ENCODE results near the gene PICALM.
A peak's percentile ranks its signal among the peaks of the same experiment; 100 is the strongest.

Gene PICALM

DNA sequence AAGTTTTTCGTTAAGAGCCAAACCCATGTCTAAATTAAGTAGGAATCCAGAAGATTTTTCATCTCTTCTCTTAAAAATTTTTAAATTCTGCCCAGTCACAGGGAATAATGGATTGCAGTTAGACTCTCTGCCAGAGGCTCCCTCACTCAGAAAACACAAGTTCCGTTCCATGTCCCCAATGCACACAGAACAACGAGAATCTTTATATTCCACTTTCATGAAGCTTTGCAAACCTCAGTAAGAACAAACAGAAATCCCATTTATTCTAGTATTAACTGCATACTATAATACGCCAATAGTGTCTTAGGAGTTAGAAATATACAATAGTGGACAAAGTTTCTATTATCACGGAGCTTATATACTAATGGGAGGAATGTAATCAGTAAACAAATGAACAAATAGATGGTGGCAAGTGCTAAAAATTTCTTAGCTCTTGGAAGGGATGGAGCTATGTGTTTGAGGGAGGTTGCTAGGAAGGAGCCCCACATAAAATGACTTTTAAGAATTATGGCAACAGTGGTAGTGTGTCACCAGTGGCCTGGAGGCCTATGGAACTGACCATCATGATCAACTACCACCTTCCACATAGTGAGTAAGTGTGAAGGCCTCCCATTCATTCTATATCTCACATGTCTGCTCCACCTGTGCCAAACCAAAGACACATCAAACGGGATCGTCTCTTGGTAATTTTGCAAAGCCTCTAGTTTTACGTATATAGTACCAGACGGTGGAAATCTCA is 24.9 kb downstream of the PICALM start:
- peak; percentile 25 for DNase-seq

DNA sequence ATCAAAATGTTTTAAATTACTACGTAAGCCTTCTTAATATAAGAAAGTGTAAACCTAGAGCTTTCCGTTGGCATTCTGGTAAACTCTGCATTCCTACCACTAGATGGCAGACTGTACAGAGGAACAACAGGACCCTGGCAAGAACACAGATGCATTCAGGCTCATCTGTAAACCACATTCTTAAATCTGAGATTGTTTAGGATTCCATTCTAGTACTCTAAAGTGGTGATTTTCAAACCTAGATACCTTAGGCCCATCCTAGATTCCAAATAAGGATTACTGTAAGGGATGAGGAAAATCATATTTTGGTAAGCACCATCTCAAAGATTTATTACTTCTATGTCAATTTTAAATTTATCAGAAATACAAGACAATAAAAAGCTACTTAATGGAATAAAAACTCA is 26.9 kb downstream of the PICALM start:
- peak; percentile 86 for DNase-seq

DNA sequence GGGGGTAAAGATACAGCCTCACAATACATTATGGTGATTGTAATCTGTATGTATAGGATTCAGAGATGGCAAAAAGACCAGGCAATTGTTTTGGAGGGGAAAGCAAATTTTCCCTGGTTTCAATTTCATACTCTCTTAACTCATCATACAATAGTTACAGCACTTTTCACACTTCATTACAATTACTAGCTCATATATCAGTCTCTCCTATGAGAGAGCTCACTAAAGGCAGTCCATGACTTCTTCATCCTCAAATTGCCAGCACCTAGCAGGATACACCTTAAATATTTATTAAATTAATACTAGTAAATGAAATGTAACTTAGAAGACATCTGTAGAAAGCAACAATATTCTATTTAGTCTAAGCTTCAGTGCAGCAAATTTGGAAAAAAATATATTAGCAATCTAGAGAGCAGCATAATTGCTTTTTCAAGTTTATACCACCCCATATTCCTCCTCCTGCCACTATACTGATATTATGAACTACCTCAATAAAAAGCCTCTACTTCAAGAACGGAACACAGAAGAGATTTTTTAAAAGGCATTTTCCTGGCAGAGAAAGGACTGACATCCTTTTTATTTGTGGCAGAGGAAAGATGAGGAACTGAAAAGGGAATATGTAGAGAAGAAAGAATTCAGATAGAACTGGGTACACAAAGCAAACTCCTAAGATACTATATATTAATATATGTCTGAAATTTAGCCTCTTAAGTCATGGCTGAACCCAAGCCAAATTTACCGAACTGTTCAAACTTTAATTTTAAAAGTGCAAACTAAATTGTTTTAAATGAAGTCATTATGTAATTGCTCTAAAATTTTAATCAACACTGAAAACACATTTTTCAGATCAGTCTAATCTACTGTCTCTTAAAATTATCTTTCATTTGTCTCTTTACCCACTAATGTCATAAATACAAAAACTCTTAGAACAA is 27.7 kb downstream of the PICALM start:
- no peak for DNase-seq

DNA sequence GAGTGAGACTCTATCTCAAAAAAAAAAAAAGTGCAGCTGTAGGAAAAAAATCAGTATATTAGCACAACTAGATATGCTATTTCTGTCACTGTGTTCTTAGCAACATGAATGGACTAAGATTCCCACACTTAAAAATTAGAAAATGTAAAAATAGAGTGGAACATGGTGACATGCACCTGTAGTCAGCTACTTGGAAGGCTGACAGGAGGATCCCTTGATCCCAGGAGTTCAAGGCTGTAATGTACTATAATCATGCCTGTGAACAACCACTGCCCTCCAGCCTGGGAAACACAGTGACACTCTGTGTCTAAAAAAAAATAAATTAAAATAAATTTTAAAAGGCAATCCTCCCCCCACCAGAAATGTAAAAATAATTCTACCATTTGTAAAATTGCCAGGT is 29.8 kb downstream of the PICALM start:
- DNase-seq, result no peak

DNA sequence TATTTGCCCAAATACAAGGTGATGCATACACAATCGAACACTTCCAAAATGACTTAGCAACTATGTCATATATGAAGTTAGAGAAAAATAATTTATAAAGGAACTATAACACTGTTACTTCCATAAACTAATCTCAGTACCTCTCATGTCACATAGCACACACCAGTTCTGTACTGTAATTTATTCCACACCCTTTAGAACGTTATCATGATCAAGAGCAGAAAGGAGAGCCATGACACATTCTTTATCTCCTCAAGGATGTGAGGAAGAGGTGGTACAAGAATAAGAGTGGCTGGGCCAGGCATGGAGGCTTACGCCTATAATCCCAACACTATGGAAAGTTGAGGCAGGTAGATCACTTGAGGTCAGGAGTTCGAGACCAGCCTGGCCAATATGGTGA is 31.1 kb downstream of the PICALM start:
- DNase-seq, result no peak

DNA sequence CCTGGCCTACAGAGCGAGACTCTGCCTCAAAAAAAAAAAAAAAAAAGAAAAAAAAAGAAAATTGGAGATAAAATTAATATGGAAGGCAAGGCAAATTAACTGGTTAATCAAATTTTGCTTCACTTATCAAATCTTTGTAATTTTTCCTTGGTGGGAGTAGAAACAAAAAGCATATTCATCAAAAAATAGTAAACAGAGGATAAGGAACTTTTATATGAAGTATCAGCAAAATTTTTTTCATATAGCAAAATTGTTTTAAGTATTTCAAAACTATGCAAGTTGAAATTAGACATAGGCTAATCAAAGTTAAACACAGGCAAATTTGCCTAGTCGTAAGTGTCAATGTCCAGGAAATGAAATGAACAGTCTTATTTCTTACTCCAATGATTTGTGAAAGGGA is 33.0 kb downstream of the PICALM start:
- DNase-seq, result no peak

DNA sequence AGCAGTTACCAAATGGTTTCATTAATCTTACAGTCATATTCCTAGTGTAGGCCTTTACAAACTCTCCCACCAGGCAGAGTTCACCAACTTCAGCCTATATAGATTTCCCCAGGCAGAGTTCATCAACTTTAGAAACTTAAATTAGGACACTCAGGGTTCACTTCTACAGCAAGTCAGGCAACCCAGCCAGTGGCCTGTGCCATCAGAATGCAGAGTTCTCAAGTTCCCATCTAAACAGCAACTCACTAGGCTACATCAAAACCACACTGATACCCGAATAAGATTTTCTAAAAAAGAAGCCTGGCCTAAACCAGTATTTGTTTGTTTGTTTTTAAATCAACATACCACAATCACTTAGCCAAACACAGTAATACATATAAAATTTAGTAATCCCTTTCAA is 33.7 kb downstream of the PICALM start:
- DNase-seq, result no peak

DNA sequence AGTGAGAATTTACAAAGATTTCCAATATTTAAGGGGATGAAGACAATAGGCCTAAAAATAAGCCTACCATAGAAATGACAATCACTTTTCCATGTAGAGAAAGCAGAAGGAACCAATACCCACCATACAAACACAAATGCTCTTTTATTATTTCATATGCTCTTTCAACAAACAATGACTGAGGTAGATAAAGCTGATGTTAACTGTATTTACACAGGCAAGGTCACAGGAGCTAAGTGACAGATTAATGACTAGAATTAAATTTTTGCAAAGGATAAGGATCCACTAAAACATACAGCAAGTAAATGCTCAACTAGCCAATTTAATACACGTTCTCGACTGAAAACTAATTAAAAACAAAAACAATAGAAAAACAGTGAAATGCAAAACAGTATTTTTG is 34.2 kb downstream of the PICALM start:
- no peak for DNase-seq

DNA sequence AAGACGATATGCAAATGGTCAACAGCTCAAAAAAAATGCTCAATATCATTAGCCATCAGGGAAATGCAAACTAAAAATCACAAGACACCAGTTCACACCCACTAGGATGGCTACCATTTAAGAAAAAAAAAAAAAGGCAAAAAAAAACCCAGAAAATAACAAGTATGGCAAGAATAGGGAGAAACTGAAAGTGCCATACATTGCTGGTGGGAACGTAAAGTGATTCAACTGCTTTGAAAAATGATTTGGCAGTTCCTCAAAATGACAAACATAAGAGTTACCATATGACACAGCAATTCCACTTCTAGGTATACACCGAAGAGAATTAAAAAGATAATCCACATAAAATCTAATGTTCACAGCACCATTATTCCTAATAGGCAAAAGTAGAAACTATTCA is 47.5 kb downstream of the PICALM start:
- peak; percentile 80 for DNase-seq

DNA sequence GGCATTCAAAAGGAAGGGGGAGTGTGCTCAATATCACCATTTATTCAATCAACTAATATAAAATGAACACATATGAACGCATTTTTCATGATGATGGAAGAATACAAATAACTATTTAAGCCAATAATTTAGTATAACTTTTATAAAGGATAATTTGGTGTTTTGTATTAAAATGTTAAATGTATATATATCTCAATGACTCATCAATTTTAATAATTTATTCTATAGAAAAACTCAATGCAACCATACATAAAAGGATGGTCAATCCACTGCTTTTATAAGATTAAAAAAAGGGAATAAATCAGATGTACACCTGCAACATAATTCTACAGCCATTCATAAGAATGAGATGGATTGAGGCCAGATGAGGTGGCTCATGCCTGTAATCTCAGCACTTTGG is 50.6 kb downstream of the PICALM start:
- no peak for DNase-seq

DNA sequence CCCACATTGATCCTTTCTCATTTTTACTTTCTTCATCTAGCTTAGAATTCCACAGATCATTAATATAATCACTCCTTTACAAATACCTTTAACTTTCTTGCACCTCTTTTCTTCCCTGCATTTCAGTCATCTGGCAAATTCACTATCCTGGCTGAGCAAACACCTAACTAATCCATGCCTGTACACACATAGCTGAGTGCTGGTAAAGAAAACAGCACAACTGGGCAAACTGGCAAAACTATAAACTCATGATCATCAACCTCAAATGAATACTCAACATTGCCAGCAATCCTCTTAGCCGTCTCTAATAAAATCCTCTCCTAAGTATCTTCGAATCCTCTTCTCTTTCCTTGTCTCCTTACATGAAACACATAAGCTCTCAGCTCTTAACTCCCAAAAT is 52.4 kb downstream of the PICALM start:
- DNase-seq, result no peak

DNA sequence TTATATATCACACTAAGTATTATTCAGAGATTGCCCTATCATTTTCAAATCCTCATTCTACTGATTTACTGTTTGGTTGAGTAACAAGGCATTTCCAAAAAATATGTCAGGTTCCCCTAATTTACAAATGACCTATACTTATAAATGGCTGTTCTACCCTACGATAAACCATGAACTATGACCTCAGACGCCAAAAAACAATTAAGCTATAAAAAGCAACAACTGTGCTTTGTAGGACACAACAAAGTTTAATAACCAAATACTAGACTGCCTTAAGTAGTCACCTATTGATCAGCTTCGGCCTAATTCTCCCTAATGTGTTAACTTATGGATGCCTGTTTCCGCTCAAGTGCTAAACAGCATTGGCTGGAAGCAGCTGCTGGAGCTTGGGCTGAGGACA is 53.2 kb downstream of the PICALM start:
- DNase-seq, result no peak

DNA sequence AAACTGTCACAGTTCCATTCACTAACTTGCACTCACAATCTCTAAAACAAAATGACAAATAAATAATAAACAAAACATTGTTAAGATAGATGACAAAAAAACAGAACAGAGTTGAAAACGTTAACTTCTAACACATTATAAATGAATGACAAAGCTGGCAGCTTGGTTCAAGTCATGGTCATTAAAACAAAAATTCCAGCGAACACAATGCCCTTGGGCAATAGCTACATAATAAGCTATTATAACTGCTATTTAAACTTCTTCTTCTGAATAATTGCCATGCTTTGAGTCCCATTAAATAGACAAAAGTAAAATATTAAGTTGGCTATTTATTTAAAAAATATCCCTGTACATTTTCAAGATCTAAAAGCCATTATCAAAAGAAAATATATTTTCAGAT is 54.7 kb downstream of the PICALM start:
- no peak for DNase-seq

DNA sequence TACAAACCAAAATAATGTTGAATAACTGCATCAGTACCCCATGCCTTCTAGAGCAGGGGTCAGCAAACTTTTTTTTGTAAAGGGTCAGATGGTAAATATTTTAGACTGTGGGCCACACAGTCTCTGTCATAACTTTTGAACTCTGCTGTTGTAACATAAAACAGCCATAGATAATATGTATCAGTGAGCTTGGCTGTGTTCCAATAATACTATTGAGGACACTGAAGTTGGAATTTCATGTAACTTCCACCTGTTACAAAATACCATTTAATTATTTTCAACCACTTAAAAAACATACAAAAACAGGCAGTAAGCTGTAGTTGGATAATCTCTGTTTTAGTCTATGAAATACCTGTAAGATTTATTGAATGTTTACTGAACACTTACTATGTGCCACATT is 55.2 kb downstream of the PICALM start:
- DNase-seq, result no peak

DNA sequence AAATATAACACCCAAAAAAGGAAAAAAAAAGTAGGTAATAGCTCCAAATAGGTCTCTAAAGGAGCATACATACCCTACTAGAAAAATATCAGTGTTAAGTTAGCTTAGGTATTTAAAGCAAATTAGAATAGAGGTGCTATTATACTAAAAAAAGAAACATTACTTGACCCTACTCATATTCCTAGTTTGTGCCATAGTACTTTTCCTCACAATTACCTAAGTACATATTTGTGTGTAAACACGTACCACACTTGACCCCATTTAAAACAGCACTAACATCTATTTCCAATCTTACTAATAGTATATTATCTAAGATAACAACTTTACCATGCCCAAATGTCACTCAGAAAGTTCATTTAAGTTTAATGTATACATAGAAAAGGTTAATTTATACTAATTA is 57.7 kb downstream of the PICALM start:
- DNase-seq, result no peak

DNA sequence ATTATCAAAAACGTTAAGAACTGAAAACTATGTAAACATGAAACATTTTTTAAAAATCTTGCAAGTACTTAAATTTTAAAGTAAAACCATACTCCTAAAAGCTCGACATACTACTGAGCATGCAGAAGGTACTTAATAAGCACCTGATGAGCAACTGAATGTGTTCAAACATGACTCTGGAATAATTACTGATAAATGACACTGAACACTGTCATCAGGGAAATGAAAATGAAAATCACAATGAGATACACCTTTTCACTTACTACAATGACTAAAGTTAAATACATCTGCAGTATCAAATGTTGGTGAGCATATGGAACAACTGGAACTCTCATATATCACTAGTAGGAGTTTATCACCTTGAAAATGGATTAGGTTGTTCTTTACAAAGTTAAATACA is 65.2 kb downstream of the PICALM start:
- DNase-seq, result no peak

DNA sequence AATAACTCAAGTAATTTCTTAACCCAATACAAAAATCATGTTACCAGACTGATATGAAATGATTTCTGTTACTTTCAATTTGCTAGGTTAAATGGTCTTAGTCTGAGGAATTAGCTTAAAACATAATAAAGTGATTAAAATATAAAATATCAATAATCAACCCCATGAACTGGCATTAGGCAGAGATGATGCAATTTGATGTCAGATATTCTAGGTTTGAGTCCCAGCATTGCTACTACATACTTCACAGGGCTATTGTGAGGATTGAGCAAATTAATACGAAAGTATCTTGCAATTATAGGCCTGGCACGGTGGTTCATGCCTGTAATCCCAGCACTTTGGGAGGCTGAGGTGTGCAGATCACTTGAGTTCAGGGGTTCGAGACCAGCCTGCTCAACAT is 66.5 kb downstream of the PICALM start:
- no peak for DNase-seq

DNA sequence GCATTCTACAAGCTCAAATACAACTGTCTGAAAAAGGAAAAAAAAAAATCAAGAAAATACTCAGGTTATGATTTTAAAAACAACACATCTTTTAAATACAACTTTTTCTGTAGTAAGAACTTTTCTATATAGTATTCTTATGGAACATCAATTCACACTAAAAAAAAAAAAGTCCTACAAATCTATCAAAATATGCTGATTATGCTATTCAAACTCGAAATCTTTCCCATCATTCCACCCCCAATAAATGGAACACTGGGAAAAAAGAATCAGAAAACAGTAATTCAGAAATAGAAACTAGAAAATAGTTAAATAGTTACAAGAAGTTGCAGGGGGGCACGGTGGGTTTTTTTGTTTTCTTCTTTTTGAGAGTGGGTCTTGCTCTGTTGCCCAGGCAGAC is 77.4 kb downstream of the PICALM start:
- DNase-seq, result no peak

DNA sequence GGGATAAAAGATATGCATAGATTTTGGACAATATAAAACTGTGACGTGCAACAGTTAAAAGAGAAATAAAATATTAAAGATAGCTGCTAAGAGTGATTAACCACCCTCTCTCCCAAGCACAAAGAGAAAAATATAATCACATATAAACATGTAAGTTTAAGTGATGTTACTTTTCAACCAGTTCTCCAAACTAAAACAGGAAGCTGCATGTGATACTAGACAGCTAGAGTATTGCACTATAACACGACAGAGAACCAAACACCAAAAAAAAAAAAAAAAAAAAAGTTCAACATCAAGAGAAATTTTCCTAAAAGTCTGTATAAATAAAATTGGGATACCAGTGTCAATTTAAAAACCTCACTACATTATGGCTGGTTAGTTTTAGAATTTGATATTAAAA is 79.1 kb downstream of the PICALM start:
- DNase-seq, result no peak

DNA sequence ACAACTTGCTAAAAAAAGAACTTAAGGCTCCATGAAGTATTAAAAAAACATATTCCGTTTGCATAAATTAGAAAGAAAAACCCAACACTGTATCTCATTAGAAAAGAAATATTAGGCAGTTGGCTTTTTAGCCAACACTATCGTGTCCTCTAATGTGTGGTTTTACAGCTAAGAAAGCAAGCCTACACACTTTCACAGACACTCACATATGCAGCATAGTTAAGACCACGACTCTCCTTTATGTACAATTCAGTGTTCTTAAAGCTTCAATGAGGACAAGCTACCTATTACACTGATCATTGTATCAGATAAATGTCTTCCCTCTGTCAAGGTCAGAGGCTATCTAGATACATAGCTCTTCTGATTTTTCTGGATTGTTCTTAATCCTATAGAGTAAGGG is 80.1 kb downstream of the PICALM start:
- no peak for DNase-seq

DNA sequence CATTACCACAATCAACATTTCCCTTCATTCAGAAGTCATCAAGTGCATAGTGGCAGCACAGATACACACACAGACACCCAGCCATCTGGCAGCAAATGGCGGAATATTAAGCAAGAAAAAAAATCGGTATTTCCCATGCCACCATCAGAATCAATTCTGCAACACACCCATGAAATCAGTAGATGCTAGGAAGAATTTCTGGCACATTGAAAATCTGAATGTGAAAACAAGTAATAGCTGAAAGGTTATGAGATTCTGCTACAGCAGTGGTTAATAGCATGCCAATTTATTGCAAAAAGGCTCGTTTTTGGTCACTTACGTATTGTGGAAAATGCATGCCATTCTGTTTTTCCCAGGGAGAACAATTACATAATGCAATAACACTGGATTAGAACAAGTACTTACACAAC is 91.1 kb downstream of the PICALM start:
- no peak for DNase-seq

DNA sequence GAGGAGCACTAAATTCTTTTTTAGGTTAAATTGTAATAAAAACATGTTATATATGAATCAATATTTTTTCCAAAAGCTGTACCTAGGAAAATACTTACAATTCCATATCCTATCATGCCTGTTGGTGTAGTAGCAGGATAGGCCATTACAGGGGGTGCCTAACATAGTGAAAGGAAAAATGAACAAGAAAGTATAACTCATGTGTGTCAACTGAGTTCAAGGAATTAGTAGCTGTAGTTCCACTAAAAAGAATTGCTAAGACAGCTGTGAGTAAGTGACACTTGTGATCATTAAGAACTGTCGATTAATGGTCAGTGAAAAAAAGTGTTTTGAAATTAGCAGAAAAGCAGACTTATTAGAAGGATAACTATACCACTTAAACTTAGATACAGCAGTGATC is 92.4 kb downstream of the PICALM start:
- peak; percentile 18 for DNase-seq

DNA sequence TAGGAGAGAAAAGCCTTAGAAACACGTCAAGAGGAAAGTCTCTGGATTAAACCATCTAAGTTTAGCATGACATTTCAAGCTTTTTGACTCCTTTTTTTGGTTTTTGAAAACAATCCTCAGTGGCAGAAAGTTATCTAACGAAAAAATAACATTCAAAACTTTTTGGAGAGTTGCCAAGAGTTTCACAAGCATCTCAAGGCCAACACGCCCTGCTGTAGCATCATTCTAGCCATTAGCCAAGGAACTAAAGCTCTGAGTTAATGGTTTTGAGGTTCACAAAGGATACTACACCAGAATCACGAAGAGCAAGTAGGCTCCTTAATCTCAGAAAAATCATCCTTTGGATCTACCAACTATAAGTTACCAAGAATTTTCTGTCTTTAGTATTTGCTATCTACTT is 94.8 kb downstream of the PICALM start:
- DNase-seq, result no peak

DNA sequence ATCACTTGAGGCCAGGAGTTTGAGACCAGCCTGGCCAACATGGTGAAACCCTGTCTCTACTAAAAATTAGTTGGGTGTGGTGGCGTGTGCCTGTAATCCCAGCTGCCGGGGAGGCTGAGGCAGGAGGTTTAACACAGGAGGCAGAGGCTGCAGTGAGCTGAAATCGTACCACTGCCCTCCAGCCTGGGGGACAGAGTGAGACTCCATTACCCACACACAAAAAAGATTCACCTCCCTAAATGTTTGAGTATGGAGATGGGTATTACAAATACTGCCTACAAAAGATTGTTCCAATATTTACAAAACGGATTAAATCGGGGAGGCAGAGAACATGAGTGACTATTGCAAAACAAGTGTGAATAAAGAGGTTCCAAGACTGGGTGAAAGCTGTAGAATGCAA is 98.3 kb downstream of the PICALM start:
- no peak for DNase-seq

DNA sequence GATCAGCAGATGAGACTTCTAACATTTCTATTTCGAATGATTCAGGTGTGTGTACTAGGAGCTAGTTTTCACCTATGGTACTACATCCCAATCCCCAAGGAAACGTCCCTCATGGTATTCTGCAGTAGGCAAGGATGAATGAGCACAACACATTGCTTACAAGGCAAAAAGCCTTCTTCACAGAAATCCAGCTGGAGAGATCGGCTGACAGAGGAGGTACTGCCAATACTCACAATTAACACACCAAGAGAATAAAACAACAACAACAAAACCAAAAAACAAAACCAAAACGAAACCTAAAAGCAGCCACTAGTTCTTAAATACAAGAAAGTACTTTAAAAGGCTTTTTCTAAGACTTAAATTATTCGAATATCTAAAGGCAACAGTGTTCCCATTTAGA is 101.4 kb downstream of the PICALM start:
- DNase-seq, result no peak
